ENCODE data around the gene GALNT9. TPM values are rescaled to one million over a fixed set of nuclear protein-coding genes. Genes with fewer than 3 reads are reported as not detected.
A peak's percentile ranks its signal among the peaks of the same experiment; 100 is the strongest.

The GALNT9 gene
- total RNA-seq, 1 experiment from 2014 or later, result 0.45 TPM

GRCh38 chr12:132288516-132289215 lies 40.7 kb downstream of the GALNT9 start:
- ChIA-PET CTCF (no interaction called here), POLR2A (no interaction called here)
- Mint-ChIP-seq H3K4me1 (ENCODE audit: low read depth, unreplicated experiment) (no peaks in the 10 kb centered on the region), H3K36me3 (ENCODE audit: insufficient read depth, unreplicated experiment) (peaks cover 12% of the 10 kb centered on the region), H3K27ac (ENCODE audit: unreplicated experiment) (no peak overlapping the region), H3K9me3 (ENCODE audit: unreplicated experiment) (no peaks in the 10 kb centered on the region), H3K4me3 (ENCODE audit: unreplicated experiment) (no peak overlapping the region), H3K27me3 (ENCODE audit: insufficient read depth, unreplicated experiment) (peaks cover 4% of the 10 kb centered on the region)
- no peak for DNase-seq
- no peaks in the 10 kb centered on the region for H3K4me1 ChIP-seq
- H3K4me3 ChIP-seq (ENCODE audit: low read depth, low read length), result no peak overlapping the region
- intact Hi-C loops (cut with micrococcal nuclease; ENCODE audit: unreplicated experiment), result no loop called here
- BruUV-seq (replicated peaks), result no TSS peak
- no peaks in the 10 kb centered on the region for H3K27me3 ChIP-seq (replicated peaks; ENCODE audit: control insufficient read depth, insufficient read depth, low read length)
- H3K36me3 ChIP-seq (ENCODE audit: control insufficient read depth, insufficient read depth, low read length), result no peaks in the 10 kb centered on the region
- peaks cover 16% of the 10 kb centered on the region; the same call in 1 of the 2 replicates for H3K9me3 ChIP-seq
- TF ChIP-seq CTCF (IDR thresholded peaks at IDR 0.05; ENCODE audit: insufficient read depth in 1 of 2, low read depth in 1 of 2, low read length in 1 of 2, severe bottlenecking in 1 of 2, unreplicated experiment in 1 of 2), result no peak

GRCh38 chr12:132287391-132288238 lies 41.8 kb downstream of the GALNT9 start:
- no TSS peak for BruUV-seq (replicated peaks)
- ChIA-PET CTCF (no interaction called here), POLR2A (no interaction called here)
- H3K4me3 ChIP-seq (ENCODE audit: low read depth, low read length), result no peak overlapping the region
- no peaks in the 10 kb centered on the region for H3K4me1 ChIP-seq
- H3K27ac Mint-ChIP-seq (ENCODE audit: unreplicated experiment), result no peak overlapping the region
- peaks cover 13% of the 10 kb centered on the region; the same call in 1 of the 2 replicates for H3K9me3 ChIP-seq
- H3K9me3 Mint-ChIP-seq (ENCODE audit: unreplicated experiment), result no peaks in the 10 kb centered on the region
- no peaks in the 10 kb centered on the region for H3K27me3 ChIP-seq (replicated peaks; ENCODE audit: control insufficient read depth, insufficient read depth, low read length)
- TF ChIP-seq CTCF (IDR thresholded peaks at IDR 0.05; ENCODE audit: insufficient read depth in 1 of 2, low read depth in 1 of 2, low read length in 1 of 2, severe bottlenecking in 1 of 2, unreplicated experiment in 1 of 2), result no peak
- H3K36me3 ChIP-seq (ENCODE audit: control insufficient read depth, insufficient read depth, low read length), result no peaks in the 10 kb centered on the region
- DNase-seq, result no peak
- H3K27me3 Mint-ChIP-seq (ENCODE audit: insufficient read depth, unreplicated experiment), result peaks cover 4% of the 10 kb centered on the region
- H3K4me1 Mint-ChIP-seq (ENCODE audit: low read depth, unreplicated experiment), result no peaks in the 10 kb centered on the region
- intact Hi-C loops (cut with micrococcal nuclease; ENCODE audit: unreplicated experiment), result no loop called here
- peaks cover 12% of the 10 kb centered on the region for H3K36me3 Mint-ChIP-seq (ENCODE audit: insufficient read depth, unreplicated experiment)
- no peak overlapping the region for H3K4me3 Mint-ChIP-seq (ENCODE audit: unreplicated experiment)

- Histone ChIP-seq H3K4me1 (no peaks in the 10 kb centered on the region), H3K27me3 (replicated peaks; ENCODE audit: control insufficient read depth, insufficient read depth, low read length) (no peaks in the 10 kb centered on the region), H3K4me3 (ENCODE audit: low read depth, low read length) (no peak overlapping the region), H3K9me3 (peaks cover 6% of the 10 kb centered on the region; the same call in 1 of the 2 replicates), H3K36me3 (ENCODE audit: control insufficient read depth, insufficient read depth, low read length) (no peaks in the 10 kb centered on the region)
- ChIA-PET CTCF (interaction anchor here (0.7 kb wide), 1 partner anchor 16 kb away, joined by 4 read pairs; no protein-coding TSS in a partner anchor), POLR2A (no interaction called here)
- Mint-ChIP-seq H3K4me1 (ENCODE audit: low read depth, unreplicated experiment) (no peaks in the 10 kb centered on the region), H3K36me3 (ENCODE audit: insufficient read depth, unreplicated experiment) (peaks cover 8% of the 10 kb centered on the region), H3K27ac (ENCODE audit: unreplicated experiment) (no peak overlapping the region), H3K27me3 (ENCODE audit: insufficient read depth, unreplicated experiment) (peaks cover 4% of the 10 kb centered on the region), H3K9me3 (ENCODE audit: unreplicated experiment) (no peaks in the 10 kb centered on the region), H3K4me3 (ENCODE audit: unreplicated experiment) (no peak overlapping the region)
- no peak for TF ChIP-seq CTCF (IDR thresholded peaks at IDR 0.05; ENCODE audit: insufficient read depth in 1 of 2, low read depth in 1 of 2, low read length in 1 of 2, severe bottlenecking in 1 of 2, unreplicated experiment in 1 of 2)
- peak in 1 of 2 experiments; percentile 50 for DNase-seq
- BruUV-seq (replicated peaks), result no TSS peak
- intact Hi-C loops (cut with micrococcal nuclease; ENCODE audit: unreplicated experiment), result no loop called here
Measured at GRCh38 chr12:132286912-132287311, 42.5 kb downstream of the GALNT9 start.
